ENCODE results near the gene DMTF1.

DNA sequence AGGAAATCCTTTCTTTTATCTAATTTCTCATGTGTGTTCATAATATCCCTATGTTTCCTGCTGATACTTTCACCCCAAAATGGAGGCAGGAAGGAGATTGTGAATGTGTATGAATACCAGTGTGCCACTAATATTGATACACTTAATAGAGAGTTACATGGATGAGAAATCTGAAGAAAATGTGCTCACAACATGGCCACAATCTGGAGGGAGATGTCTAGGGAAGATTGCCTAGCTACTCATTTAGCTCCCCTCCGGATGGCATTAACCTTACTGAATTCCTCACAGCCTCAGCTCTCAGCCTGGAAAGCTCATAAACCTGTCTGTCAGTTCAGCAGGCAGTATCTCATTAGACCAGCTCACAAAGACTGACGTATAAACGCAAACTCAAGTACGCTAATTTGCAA, 23.4 kb upstream of the DMTF1 start:
- TF ChIP-seq POLR2A (IDR thresholded peaks at IDR 0.05) (no peak), POLR2AphosphoS5 (IDR thresholded peaks at IDR 0.05) (no peak)
